ENCODE measurements around the gene BTBD17.

GRCh38 chr17:74389084-74389753, 27.6 kb upstream of the BTBD17 start:
- no peak for TF ChIP-seq CTCF (IDR thresholded peaks at IDR 0.05 in 4 of 5, conservative IDR thresholded peaks at IDR 0.05 in 1 of 5)
- TF ChIP-seq POLR2A (IDR thresholded peaks at IDR 0.05): no peak

All from gastrocnemius medialis (tissue), 4 donors.